ENCODE data around the gene RNF144A. TPM values are rescaled to one million over a fixed set of nuclear protein-coding genes. Genes with fewer than 3 reads are reported as not detected.

Gene RNF144A
- total RNA-seq, 1 experiment from 2014 or later = 13.0 TPM

- no peak overlapping the region for H2AFZ ChIP-seq (ENCODE audit: low read depth, low read length, poor library complexity, severe bottlenecking)
- no peaks in the 10 kb centered on the region for H3K9me3 ChIP-seq (ENCODE audit: control insufficient read depth in 1 of 2, insufficient read depth in 1 of 2, low read depth in 1 of 2, low read length in 2 of 2)
- ChIA-PET POLR2A (no interaction called here), CTCF (no interaction called here), RAD21 (ENCODE audit: low non-redundant PET in 1 of 2, low total read pairs in 2 of 2, uncharacterized antibody in 2 of 2, unreplicated experiment in 2 of 2) (no interaction called here)
- no peak for ATAC-seq
- no peak overlapping the region for H3K9ac ChIP-seq (ENCODE audit: low read length)
- H3K4me3 ChIP-seq (replicated peaks in 1 of 2; ENCODE audit: low read depth in 1 of 2, low read length in 2 of 2) = no peak overlapping the region
- no peaks in the 10 kb centered on the region for H3K9me2 ChIP-seq (ENCODE audit: insufficient read depth)
- no peaks in the 10 kb centered on the region for H4K20me1 ChIP-seq (ENCODE audit: insufficient read depth)
- H3K4me1 ChIP-seq (ENCODE audit: control insufficient read depth in 1 of 2, insufficient read depth in 2 of 2, low read length in 2 of 2) = no peaks in the 10 kb centered on the region
- BruUV-seq (replicated peaks) = no TSS peak
- TF ChIP-seq TCF7L2 (IDR thresholded peaks at IDR 0.05; ENCODE audit: borderline replicate concordance, extremely low read depth, insufficient read depth, insufficient read length) = no peak
- TF ChIP-seq, protein P1, sequence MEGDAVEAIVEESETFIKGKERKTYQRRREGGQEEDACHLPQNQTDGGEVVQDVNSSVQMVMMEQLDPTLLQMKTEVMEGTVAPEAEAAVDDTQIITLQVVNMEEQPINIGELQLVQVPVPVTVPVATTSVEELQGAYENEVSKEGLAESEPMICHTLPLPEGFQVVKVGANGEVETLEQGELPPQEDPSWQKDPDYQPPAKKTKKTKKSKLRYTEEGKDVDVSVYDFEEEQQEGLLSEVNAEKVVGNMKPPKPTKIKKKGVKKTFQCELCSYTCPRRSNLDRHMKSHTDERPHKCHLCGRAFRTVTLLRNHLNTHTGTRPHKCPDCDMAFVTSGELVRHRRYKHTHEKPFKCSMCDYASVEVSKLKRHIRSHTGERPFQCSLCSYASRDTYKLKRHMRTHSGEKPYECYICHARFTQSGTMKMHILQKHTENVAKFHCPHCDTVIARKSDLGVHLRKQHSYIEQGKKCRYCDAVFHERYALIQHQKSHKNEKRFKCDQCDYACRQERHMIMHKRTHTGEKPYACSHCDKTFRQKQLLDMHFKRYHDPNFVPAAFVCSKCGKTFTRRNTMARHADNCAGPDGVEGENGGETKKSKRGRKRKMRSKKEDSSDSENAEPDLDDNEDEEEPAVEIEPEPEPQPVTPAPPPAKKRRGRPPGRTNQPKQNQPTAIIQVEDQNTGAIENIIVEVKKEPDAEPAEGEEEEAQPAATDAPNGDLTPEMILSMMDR (IDR thresholded peaks at IDR 0.05 in 2 of 3, conservative IDR thresholded peaks at IDR 0.05 in 1 of 3; ENCODE audit: borderline replicate concordance in 1 of 3, insufficient read depth in 1 of 3, low read depth in 2 of 3, low read length in 2 of 3) = no peak
- TF ChIP-seq SP1 (IDR thresholded peaks at IDR 0.05; ENCODE audit: low read depth) = no peak
- TF ChIP-seq, protein P2, sequence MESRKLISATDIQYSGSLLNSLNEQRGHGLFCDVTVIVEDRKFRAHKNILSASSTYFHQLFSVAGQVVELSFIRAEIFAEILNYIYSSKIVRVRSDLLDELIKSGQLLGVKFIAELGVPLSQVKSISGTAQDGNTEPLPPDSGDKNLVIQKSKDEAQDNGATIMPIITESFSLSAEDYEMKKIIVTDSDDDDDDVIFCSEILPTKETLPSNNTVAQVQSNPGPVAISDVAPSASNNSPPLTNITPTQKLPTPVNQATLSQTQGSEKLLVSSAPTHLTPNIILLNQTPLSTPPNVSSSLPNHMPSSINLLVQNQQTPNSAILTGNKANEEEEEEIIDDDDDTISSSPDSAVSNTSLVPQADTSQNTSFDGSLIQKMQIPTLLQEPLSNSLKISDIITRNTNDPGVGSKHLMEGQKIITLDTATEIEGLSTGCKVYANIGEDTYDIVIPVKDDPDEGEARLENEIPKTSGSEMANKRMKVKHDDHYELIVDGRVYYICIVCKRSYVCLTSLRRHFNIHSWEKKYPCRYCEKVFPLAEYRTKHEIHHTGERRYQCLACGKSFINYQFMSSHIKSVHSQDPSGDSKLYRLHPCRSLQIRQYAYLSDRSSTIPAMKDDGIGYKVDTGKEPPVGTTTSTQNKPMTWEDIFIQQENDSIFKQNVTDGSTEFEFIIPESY (IDR thresholded peaks at IDR 0.05; ENCODE audit: extremely low read depth, insufficient replicate concordance, low read length) = no peak
- TF ChIP-seq CBX3 (IDR thresholded peaks at IDR 0.05; ENCODE audit: low read depth) = no peak
- TF ChIP-seq RAD21 (IDR thresholded peaks at IDR 0.05; ENCODE audit: low read depth) = no peak
- no peak for TF ChIP-seq JUND (IDR thresholded peaks at IDR 0.05)
- TF ChIP-seq EZH2phosphoT487 (IDR thresholded peaks at IDR 0.05; ENCODE audit: borderline replicate concordance) = no peak
- TF ChIP-seq SIN3A (IDR thresholded peaks at IDR 0.05; ENCODE audit: low read depth) = no peak
- no peak for TF ChIP-seq EZH2 (IDR thresholded peaks at IDR 0.05)
- no peak for TF ChIP-seq YY1 (IDR thresholded peaks at IDR 0.05; ENCODE audit: extremely low read depth, insufficient replicate concordance, low read depth, low read length)
- no peak for TF ChIP-seq ZFX (IDR thresholded peaks at IDR 0.05)
- TF ChIP-seq CEBPB (IDR thresholded peaks at IDR 0.05; ENCODE audit: low read depth) = no peak
- no peak for TF ChIP-seq SRF (IDR thresholded peaks at IDR 0.05; ENCODE audit: low read depth)
- TF ChIP-seq REST (IDR thresholded peaks at IDR 0.05; ENCODE audit: low read depth) = no peak
- H3K4me2 ChIP-seq (ENCODE audit: low read length) = no peak overlapping the region
- DNase-seq (ENCODE audit: low read depth, low spot score) = no peak
- H3K36me3 ChIP-seq (ENCODE audit: control insufficient read depth in 1 of 2, insufficient read depth in 2 of 2, low read length in 2 of 2) = no peaks in the 10 kb centered on the region
- H3K27me3 ChIP-seq (ENCODE audit: insufficient read depth, low read length) = no peaks in the 10 kb centered on the region
- peaks cover 13% of the 10 kb centered on the region; the same call in 1 of the 2 replicates for H3K79me2 ChIP-seq (ENCODE audit: insufficient read depth, low read length)
- H3K27ac ChIP-seq (ENCODE audit: low read depth, low read length) = no peak overlapping the region
- intact Hi-C loops (cut with micrococcal nuclease) = no loop called here
These were observed 14.5 kb downstream of the RNF144A start for GRCh38 chr2:6931753-6932152.

Data from HCT116 (cell line).